Myocyte (in vitro differentiated cells): ENCODE measurements around the gene SERPINB7. TPM values are rescaled to one million over a fixed set of nuclear protein-coding genes. Genes with fewer than 3 reads are reported as not detected.

Source experiments
- DNase-seq: peaks from one replicate; pipeline ENCODE4 v3.0.0-alpha.2; 2012; ENCODE audit warnings: low read depth
- total RNA-seq: library from RNA; depleted of rRNA; stranded (reverse); fragments of >200 nt; gene quantifications from 2 replicates; pipeline ENCODE4 v1.2.3, GENCODE V29; 2014

Gene SERPINB7
- total RNA-seq, 1 donor from 2014 or later, result 6.4 TPM

GRCh38 chr18:63844254-63844653, 69.0 kb downstream of the SERPINB7 start:
- peak; percentile 64 for DNase-seq

DNA sequence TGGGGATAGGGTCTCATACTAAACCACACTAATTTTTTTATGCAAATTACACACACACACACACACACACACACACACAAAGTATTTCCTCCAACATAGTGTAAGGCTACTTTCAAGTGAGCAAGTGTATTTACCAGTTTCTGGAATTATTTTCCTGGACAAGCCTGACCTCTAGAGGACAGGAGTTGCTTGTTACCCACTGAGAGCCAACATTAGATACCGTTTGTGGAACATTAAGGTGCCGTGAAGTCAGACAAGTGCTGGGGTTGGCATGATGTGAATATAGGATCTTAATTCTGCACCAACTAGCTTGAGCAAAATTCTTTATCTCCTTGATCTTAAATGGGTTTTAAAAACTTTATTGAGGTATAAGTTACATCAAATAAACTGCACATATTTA, 72.9 kb downstream of the SERPINB7 start:
- DNase-seq, result peak; percentile 72

GRCh38 chr18:63850020-63850419, 74.8 kb downstream of the SERPINB7 start:
- peak; percentile 42 for DNase-seq

DNA sequence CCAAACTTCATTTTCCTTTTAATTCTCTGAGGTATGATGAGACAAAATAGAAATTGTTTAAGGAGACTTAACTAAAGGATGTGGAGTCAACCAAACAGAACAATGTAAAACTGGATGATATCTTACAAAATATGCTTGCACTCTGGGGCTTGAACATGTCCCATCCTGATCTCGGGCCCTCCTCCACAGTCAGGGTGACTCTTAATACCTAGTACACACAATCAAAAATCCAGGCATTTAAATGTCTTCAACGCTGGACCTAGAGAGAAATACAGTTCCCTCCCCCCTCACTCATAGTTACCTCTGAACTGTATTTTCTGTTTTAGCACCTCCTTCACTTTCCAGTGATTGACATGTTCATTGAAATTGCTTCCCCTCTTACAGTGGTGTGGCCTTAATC, 75.4 kb downstream of the SERPINB7 start:
- DNase-seq, result no peak

Other genes starting within 250 kb of the SERPINB7 start
- gene SERPINB12, start 233.0 kb upstream of the SERPINB7 start, total RNA-seq, result 0.68 and 1.9 TPM in 2 replicates
- gene SERPINB13, start 188.1 kb upstream of the SERPINB7 start, total RNA-seq, result not detected in 2 replicates
- gene SERPINB4, start 131.2 kb upstream of the SERPINB7 start, total RNA-seq, result not detected in 2 replicates
- not detected in 2 replicates for gene SERPINB3, start 113.5 kb upstream of the SERPINB7 start, total RNA-seq
- gene SERPINB11, start 72.5 kb upstream of the SERPINB7 start, total RNA-seq, result not detected in 2 replicates
- 0.40 and 1.3 TPM in 2 replicates for gene SERPINB2, start 112.3 kb downstream of the SERPINB7 start, total RNA-seq
- not detected in 2 replicates for gene SERPINB10, start 132.5 kb downstream of the SERPINB7 start, total RNA-seq
- gene HMSD, start 173.9 kb downstream of the SERPINB7 start, total RNA-seq, result not detected in 2 replicates
- 4.8 and 5.7 TPM in 2 replicates for gene SERPINB8, start 194.7 kb downstream of the SERPINB7 start, total RNA-seq